OCI-LY7 (cell line): Measurements from ENCODE around the gene CDK15.

Experiments
- EZH2phosphoT487 ChIP-seq: fragments of 200-600 bp; sonication (generic); IDR thresholded peaks from 2 replicates; pipeline ENCODE4 v1.6.1; 2018; ENCODE audit warnings: low read depth, borderline replicate concordance, mild to moderate bottlenecking, mixed run types, antibody characterized with exemption, low read length, moderate library complexity, mixed read lengths
- TF ChIP-seq, protein P1 (sequence below): fragments of 200-600 bp; sonication (generic); conservative IDR thresholded peaks from 2 replicates; pipeline ENCODE4 v1.5.1; 2014; ENCODE audit warnings: mild to moderate bottlenecking, antibody characterized with exemption, low read length, moderate library complexity, mixed read lengths

DNA sequence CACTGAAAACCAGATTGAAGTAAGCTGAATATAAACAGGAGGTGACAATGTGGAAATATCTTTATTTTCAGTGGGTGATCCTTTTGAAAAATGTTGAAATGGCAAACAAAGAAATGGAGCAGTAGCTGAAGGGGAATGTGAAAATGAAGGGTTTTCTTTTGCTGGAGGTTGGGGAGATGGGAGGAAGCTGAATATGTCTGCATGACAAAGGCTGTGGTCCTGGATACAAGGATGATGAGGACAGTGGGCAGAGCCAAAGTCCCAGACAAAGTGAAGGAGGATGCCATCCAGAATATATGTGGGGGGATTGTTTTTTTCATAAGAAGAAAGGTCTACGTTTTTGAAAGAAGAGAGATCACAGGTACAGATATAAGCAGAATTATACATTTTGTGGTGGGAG, 32.3 kb upstream of the CDK15 start:
- TF ChIP-seq, protein P1, sequence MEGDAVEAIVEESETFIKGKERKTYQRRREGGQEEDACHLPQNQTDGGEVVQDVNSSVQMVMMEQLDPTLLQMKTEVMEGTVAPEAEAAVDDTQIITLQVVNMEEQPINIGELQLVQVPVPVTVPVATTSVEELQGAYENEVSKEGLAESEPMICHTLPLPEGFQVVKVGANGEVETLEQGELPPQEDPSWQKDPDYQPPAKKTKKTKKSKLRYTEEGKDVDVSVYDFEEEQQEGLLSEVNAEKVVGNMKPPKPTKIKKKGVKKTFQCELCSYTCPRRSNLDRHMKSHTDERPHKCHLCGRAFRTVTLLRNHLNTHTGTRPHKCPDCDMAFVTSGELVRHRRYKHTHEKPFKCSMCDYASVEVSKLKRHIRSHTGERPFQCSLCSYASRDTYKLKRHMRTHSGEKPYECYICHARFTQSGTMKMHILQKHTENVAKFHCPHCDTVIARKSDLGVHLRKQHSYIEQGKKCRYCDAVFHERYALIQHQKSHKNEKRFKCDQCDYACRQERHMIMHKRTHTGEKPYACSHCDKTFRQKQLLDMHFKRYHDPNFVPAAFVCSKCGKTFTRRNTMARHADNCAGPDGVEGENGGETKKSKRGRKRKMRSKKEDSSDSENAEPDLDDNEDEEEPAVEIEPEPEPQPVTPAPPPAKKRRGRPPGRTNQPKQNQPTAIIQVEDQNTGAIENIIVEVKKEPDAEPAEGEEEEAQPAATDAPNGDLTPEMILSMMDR = no peak
- TF ChIP-seq EZH2phosphoT487 = no peak
